Neural cell (in vitro differentiated cells): ENCODE measurements around the gene GTF2IRD1. TPM values are rescaled to one million over a fixed set of nuclear protein-coding genes. Genes with fewer than 3 reads are reported as not detected.
"Not testable (repeated sequence)": the region's sequence is repeated elsewhere in the genome, so short reads cannot be mapped to it uniquely, and the experiment has no call there.

ENCODE experiments used
- H2AFZ ChIP-seq: fragments of 200-600, 300-800 bp; sonication (generic), shearing (Covaris generic); 2 replicates; pipeline ENCODE4 v1.6.0; 2014; ENCODE audit warnings: low read depth, mild to moderate bottlenecking, antibody characterized with exemption, low read length, moderate library complexity
- H3F3A ChIP-seq: fragments of 200-600 bp; shearing (Covaris generic); 2 replicates; pipeline ENCODE4 v1.6.1; 2016; ENCODE audit warnings: mild to moderate bottlenecking, moderate library complexity, mixed read lengths, antibody characterized with exemption, low read length; ENCODE audit not compliant: insufficient read depth, poor library complexity, severe bottlenecking
- H3K27ac ChIP-seq: fragments of 200-600, 300-800 bp; sonication (generic), shearing (Covaris generic); 2 replicates; pipeline ENCODE4 v1.5.1; 2014; ENCODE audit warnings: mild to moderate bottlenecking, low read length, moderate library complexity
- H3K27me3 ChIP-seq: fragments of 300-800, 200-600 bp; sonication (generic), shearing (Covaris generic); 2 replicates; pipeline ENCODE4 v1.6.0; 2014; ENCODE audit warnings: mild to moderate bottlenecking, low read depth, low read length, moderate library complexity; ENCODE audit not compliant: insufficient read depth
- H3K36me3 ChIP-seq: fragments of 300-800, 200-600 bp; sonication (generic), shearing (Covaris generic); 2 replicates; pipeline ENCODE4 v1.5.1; 2014; ENCODE audit warnings: mild to moderate bottlenecking, antibody characterized with exemption, low read length, moderate library complexity; ENCODE audit not compliant: insufficient read depth
- H3K4me2 ChIP-seq: fragments of 300-800, 200-600 bp; sonication (generic), shearing (Covaris generic); 2 replicates; pipeline ENCODE4 v1.6.0; 2014; ENCODE audit warnings: mild to moderate bottlenecking, low read length
- H3K4me3 ChIP-seq: fragments of 300-800, 200-600 bp; sonication (generic), shearing (Covaris generic); 2 replicates; pipeline ENCODE4 v1.5.1; 2014; ENCODE audit warnings: mild to moderate bottlenecking, low read length, moderate library complexity
- H3K79me2 ChIP-seq: fragments of 200-600 bp; shearing (Covaris generic); replicated peaks from 2 replicates; pipeline ENCODE4 v1.6.0; 2014; ENCODE audit warnings: mild to moderate bottlenecking, low read length, moderate library complexity; ENCODE audit not compliant: insufficient read depth
- H3K9ac ChIP-seq: fragments of 300-800, 200-600 bp; sonication (generic), shearing (Covaris generic); 2 replicates; pipeline ENCODE4 v1.6.1; 2016; ENCODE audit warnings: mild to moderate bottlenecking, low read length, mixed read lengths
- H3K9me2 ChIP-seq: fragments of 200-600 bp; shearing (Covaris generic); 2 replicates; pipeline ENCODE4 v1.6.1; 2016; ENCODE audit warnings: mild to moderate bottlenecking, low read length, mixed read lengths; ENCODE audit not compliant: insufficient read depth
- H3K9me3 ChIP-seq: fragments of 200-600, 300-800 bp; sonication (generic), shearing (Covaris generic); 2 replicates; pipeline ENCODE4 v1.6.1; 2016; ENCODE audit warnings: mild to moderate bottlenecking, mixed run types, low read length, moderate library complexity, mixed read lengths
- H4K20me1 ChIP-seq: fragments of 200-600 bp; shearing (Covaris generic); 2 replicates; pipeline ENCODE4 v1.6.1; 2016; ENCODE audit warnings: mild to moderate bottlenecking, mixed run types; ENCODE audit not compliant: insufficient read depth
- EP300 ChIP-seq: fragments of 450-650 bp; conservative IDR thresholded peaks from 2 replicates; pipeline ENCODE4 v1.6.1; 2014; ENCODE audit warnings: antibody characterized with exemption, mild to moderate bottlenecking, moderate library complexity; ENCODE audit not compliant: poor library complexity, severe bottlenecking
- EZH2 ChIP-seq: fragments of 200-600, 300-800 bp; shearing (Covaris generic), sonication (generic); IDR thresholded peaks from 2 replicates; pipeline ENCODE4 v1.6.1; 2014; ENCODE audit warnings: antibody characterized with exemption, low read length, borderline replicate concordance, mild to moderate bottlenecking; ENCODE audit not compliant: insufficient read depth, poor library complexity, severe bottlenecking
- MXI1 ChIP-seq: fragments of 450-650 bp; conservative IDR thresholded peaks from 2 replicates; pipeline ENCODE4 v1.6.1; 2014; ENCODE audit warnings: antibody characterized with exemption, mild to moderate bottlenecking; ENCODE audit not compliant: poor library complexity, severe bottlenecking
- POLR2AphosphoS5 ChIP-seq: IDR thresholded peaks from 2 replicates; pipeline ENCODE4 v1.6.1; 2012
- RAD21 ChIP-seq: fragments of 450-650 bp; conservative IDR thresholded peaks from 2 replicates; pipeline ENCODE4 v1.6.1; 2014; ENCODE audit warnings: antibody characterized with exemption, mild to moderate bottlenecking, moderate library complexity
- SMC3 ChIP-seq: fragments of 450-650 bp; conservative IDR thresholded peaks from 2 replicates; pipeline ENCODE4 v1.6.1; 2014; ENCODE audit warnings: antibody characterized with exemption, mild to moderate bottlenecking, moderate library complexity; ENCODE audit not compliant: poor library complexity
- TAF1 ChIP-seq: IDR thresholded peaks from 2 replicates; pipeline ENCODE4 v1.6.1; 2012; ENCODE audit warnings: low read depth
- polyA plus RNA-seq: library from polyadenylated mRNA; depleted of rRNA; stranded (reverse); fragments of >200 nt; gene quantifications from 2 replicates; pipeline ENCODE4 v1.2.3, GENCODE V29; 2014
- TF ChIP-seq, protein P1 (sequence below): fragments of 450-650 bp; IDR thresholded peaks from 2 replicates; pipeline ENCODE4 v1.5.1; 2014; ENCODE audit warnings: antibody characterized with exemption, mild to moderate bottlenecking, moderate library complexity; ENCODE audit not compliant: poor library complexity, severe bottlenecking
- TF ChIP-seq, protein P2 (sequence below): IDR thresholded peaks from 2 replicates; pipeline ENCODE4 v1.6.1; 2012; ENCODE audit warnings: borderline replicate concordance

GTF2IRD1 gene
- polyA plus RNA-seq, 1 donor from 2014 or later: 31.9 TPM

DNA sequence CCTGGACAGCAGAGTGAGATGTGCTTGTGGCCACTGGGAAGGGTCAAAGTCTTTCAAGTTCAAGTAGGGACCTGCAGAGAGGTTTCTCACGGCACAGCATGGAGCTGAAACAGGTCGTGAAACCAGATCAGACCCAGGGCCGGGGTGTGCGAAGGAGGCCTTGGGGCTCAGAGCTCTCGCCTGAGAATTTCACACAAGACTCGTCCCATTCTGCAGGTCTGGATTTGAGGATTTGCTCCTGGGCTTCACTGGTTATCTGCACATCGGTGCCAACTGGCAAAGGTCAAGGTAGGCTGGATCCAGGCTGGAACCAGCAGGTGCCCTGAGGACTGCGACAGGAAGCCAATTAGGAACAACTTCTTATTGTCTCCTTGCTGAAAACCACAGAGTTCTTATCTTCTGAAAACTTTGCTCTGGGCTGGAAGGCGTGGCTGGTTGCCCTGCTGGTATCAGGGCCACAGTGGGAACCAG, 179.8 kb downstream of the GTF2IRD1 start:
- Histone ChIP-seq H4K20me1 (no peaks in the 10 kb centered on the region), H3K4me3 (no peak overlapping the region), H3K27ac (no peak overlapping the region), H3K9ac (no peak overlapping the region), H3K4me2 (no peak overlapping the region), H3F3A (no peaks in the 10 kb centered on the region), H3K9me3 (no peaks in the 10 kb centered on the region), H3K9me2 (no peaks in the 10 kb centered on the region), H3K27me3 (no peaks in the 10 kb centered on the region), H2AFZ (no peak overlapping the region), H3K36me3 (no peaks in the 10 kb centered on the region), H3K79me2 (no peaks in the 10 kb centered on the region)
- TF ChIP-seq MXI1 (no peak), SMC3 (no peak), POLR2AphosphoS5 (no peak), RAD21 (no peak), TAF1 (no peak), EP300 (no peak), EZH2 (no peak)
- TF ChIP-seq, protein P1, sequence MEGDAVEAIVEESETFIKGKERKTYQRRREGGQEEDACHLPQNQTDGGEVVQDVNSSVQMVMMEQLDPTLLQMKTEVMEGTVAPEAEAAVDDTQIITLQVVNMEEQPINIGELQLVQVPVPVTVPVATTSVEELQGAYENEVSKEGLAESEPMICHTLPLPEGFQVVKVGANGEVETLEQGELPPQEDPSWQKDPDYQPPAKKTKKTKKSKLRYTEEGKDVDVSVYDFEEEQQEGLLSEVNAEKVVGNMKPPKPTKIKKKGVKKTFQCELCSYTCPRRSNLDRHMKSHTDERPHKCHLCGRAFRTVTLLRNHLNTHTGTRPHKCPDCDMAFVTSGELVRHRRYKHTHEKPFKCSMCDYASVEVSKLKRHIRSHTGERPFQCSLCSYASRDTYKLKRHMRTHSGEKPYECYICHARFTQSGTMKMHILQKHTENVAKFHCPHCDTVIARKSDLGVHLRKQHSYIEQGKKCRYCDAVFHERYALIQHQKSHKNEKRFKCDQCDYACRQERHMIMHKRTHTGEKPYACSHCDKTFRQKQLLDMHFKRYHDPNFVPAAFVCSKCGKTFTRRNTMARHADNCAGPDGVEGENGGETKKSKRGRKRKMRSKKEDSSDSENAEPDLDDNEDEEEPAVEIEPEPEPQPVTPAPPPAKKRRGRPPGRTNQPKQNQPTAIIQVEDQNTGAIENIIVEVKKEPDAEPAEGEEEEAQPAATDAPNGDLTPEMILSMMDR: no peak
- TF ChIP-seq, protein P2, sequence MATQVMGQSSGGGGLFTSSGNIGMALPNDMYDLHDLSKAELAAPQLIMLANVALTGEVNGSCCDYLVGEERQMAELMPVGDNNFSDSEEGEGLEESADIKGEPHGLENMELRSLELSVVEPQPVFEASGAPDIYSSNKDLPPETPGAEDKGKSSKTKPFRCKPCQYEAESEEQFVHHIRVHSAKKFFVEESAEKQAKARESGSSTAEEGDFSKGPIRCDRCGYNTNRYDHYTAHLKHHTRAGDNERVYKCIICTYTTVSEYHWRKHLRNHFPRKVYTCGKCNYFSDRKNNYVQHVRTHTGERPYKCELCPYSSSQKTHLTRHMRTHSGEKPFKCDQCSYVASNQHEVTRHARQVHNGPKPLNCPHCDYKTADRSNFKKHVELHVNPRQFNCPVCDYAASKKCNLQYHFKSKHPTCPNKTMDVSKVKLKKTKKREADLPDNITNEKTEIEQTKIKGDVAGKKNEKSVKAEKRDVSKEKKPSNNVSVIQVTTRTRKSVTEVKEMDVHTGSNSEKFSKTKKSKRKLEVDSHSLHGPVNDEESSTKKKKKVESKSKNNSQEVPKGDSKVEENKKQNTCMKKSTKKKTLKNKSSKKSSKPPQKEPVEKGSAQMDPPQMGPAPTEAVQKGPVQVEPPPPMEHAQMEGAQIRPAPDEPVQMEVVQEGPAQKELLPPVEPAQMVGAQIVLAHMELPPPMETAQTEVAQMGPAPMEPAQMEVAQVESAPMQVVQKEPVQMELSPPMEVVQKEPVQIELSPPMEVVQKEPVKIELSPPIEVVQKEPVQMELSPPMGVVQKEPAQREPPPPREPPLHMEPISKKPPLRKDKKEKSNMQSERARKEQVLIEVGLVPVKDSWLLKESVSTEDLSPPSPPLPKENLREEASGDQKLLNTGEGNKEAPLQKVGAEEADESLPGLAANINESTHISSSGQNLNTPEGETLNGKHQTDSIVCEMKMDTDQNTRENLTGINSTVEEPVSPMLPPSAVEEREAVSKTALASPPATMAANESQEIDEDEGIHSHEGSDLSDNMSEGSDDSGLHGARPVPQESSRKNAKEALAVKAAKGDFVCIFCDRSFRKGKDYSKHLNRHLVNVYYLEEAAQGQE: no peak

DNA sequence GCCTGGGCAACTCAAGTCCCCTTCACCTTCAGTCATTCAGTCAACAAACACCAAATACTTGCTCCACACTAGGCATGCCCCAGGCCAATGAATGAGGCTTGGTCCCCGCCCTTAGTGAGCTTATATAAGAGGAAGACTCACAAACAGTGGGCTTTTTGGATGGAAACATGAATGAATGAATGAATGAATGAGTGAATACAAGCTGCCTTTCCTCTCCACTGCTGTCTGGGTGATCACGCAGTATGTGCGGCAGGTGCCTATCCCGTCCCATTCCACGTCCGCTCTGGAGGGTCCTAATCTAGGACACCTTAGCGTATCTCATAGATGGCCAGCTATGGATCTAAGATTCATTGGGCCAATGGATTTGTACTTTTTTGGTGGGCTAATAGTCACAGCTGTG, 184.0 kb downstream of the GTF2IRD1 start:
- Histone ChIP-seq H4K20me1 (no peaks in the 10 kb centered on the region), H3K4me2 (no peak overlapping the region), H2AFZ (no peak overlapping the region), H3K27ac (no peak overlapping the region), H3F3A (no peaks in the 10 kb centered on the region), H3K9me3 (no peaks in the 10 kb centered on the region), H3K4me3 (no peak overlapping the region), H3K27me3 (no peaks in the 10 kb centered on the region), H3K79me2 (no peaks in the 10 kb centered on the region), H3K9me2 (no peaks in the 10 kb centered on the region), H3K36me3 (no peaks in the 10 kb centered on the region), H3K9ac (no peak overlapping the region)
- TF ChIP-seq RAD21 (no peak), SMC3 (no peak), EP300 (no peak), MXI1 (no peak)
- TF ChIP-seq, protein P1: no peak
- TF ChIP-seq, protein P2: no peak

DNA sequence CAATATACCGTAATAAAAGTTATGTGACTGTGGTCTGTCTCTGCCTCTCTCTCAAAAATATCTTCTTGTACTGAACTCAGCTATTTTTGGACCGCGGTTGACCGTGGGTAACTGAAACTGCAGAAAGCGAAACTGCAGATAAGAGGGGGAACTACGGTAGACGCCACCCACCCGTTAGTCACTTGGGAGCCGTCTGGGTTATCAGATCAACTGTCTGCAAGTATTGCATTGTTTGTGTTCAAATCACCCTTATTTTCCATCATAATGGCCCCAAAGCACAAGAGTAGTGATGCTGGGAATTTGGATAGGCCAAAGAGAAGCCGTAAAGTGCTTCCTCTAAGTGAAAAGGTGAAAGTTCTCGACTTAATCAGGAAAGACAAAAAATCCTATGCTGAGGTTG, 196.3 kb downstream of the GTF2IRD1 start:
- not testable (repeated sequence) for H3K79me2 ChIP-seq, H3K27me3 ChIP-seq, H3K9me3 ChIP-seq, H3F3A ChIP-seq, H4K20me1 ChIP-seq, H3K4me3 ChIP-seq, H3K9me2 ChIP-seq, H3K4me2 ChIP-seq, H3K27ac ChIP-seq, H2AFZ ChIP-seq, H3K36me3 ChIP-seq, H3K9ac ChIP-seq
